NCI-H69 (cell line): ENCODE results near the gene TARS3.

Experiments
- DNase-seq: peaks from one replicate; lab custom pipeline; 2025; lab: John Stamatoyannopoulos, UW

TARS3 gene

GRCh38 chr15:101621961-101622360 is 102.3 kb downstream of the TARS3 start:
- no peak for DNase-seq

DNA sequence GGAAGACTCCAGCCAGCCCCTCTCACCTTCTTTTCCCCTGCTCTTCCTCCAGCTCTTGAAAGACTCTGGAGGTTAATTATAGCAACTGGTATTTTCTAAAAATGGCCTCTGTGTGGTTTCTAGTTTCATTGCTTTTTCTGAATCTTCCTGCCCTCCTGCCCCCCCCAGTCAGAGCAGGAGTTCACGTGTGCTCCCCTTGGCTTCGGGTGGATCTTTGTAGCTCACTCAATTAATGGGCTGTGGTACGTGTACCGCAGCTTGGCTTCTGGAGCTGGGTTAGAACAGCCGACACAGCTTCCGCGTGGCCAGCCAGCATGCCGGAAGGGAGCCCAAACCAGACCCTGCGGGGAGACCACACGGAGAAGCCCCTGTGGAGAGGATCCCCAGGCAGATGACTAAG is 103.6 kb downstream of the TARS3 start:
- DNase-seq: no peak

GRCh38 chr15:101619615-101619865 is 104.7 kb downstream of the TARS3 start:
- DNase-seq: no peak

DNA sequence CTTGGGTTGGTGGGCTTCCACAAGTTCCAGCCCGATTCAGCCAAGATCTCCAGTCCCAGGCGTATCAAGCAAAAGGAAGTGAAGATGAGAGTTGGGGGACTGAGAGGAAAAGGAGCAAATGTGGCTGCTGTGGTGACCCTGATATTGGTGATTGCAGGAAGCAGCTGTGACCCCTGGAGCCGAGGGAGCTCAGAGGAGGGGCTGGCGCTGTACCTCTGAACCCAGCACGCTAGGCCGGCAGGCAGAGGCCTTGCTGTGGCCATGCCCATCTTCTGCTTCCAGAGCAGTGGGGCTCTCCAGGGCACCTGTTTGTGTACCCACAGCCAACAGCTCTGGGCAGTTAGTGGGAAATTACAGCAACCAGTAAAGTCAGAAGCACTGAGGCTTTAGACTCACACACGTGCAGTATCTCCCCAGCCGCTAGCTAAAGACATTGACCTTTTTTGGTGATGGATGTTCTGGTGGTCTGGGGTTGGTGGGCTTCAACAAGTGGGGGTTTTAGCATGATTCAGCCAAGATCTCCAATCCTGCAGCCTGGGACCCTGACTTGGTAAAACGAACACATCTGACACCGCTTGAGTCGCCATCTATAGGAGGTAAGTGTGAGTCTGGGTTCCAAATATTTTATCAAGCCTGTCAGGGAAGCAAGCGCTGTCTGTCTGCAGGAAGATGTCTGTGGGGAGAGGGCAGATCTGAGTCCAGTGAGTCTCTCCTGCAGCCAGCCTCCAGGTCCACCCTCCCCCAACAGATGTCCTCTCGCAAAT is 105.2 kb downstream of the TARS3 start:
- DNase-seq: no peak

DNA sequence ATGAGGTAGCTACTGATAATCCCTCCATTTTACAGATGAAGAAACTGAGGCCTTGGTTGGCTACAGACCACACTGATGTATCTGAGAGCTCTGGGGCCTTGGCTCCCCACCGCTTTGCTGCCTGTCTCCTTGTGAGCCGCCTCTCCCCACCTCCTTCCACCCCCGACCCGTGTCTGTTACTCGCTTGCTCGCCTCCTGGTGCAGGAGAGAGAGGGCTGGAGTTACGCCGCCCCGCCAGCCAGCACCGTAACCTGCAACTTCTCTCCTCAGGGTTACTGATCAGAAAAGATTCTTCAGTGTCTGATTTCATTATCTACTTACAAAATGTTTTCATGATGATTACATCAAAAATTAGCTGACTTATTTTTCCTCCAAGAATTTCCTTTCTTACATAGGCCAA is 106.2 kb downstream of the TARS3 start:
- no peak for DNase-seq

GRCh38 chr15:101617390-101617965 is 106.8 kb downstream of the TARS3 start:
- DNase-seq: no peak

DNA sequence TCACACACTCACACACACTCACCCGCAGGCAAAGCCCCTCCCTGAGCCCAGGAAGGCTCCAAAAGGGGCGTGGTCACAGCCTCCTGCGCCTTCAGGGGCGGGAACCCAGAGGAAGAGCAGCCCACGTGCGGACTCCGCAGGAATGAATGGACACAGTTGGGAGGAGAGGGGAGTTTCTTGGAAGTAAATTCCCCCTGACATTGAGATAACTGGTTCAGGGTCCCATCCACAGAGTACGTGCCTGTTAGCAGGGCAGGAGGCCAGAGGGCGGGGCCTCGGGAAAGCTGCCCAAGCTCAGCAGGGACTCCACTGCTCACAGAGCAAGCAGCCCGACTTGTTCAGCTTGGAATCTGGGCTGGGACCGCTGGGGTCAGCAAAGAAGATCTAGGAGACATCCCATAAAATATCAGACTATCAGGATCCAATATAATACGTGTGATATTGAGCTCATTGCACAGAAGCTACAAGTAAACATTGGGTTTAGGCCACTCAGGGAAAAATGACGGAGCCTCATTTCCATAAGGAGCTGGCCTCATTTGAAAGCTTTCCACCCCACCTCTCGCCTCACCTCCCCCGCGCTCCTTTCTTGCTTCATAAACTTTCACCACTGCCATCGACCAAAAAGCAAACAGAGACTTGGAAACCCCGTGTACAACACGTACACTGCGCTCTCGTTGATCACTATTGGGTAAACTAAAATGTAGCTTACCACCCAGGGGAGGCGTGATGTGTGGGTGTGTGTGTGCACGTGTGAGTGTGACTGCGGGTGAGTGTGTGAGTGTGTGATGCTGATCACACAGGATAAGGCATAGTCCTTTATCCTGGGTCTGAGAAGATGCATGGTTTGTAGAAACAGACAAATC is 108.1 kb downstream of the TARS3 start:
- DNase-seq: peak; percentile 72

GRCh38 chr15:101615414-101615985 is 108.8 kb downstream of the TARS3 start:
- no peak for DNase-seq

DNA sequence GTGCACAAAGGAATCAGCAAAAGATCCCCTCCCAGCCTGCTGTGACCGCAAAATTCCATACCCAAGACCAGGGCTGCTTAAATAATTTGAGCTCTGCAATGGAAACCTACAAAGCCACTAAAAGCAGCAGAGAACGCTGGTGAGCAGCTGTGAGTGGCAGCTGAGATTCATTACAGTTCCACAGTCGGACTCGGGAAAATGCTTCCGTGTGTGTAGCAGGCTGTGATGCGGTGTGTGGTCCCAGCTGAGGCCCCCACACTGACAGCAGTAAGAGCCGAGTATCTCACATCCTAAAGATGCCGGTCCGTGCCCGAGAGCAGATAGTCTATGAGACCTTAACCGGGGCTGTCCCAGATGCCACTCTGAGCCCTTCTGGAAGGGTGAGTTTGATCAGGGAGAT is 109.5 kb downstream of the TARS3 start:
- DNase-seq: no peak

- no peak for DNase-seq
Observed at GRCh38 chr15:101614001-101614585, 110.2 kb downstream of the TARS3 start.

GRCh38 chr15:101613130-101614000 is 110.9 kb downstream of the TARS3 start:
- DNase-seq: peak; percentile 88

- DNase-seq: no peak
Observed at GRCh38 chr15:101612676-101613075, 111.6 kb downstream of the TARS3 start.

- DNase-seq: no peak
Observed at GRCh38 chr15:101611580-101612299, 112.5 kb downstream of the TARS3 start.

- no peak for DNase-seq
Observed at GRCh38 chr15:101611007-101611406, 113.3 kb downstream of the TARS3 start.

- no peak for DNase-seq
Observed at GRCh38 chr15:101610611-101611000, 113.7 kb downstream of the TARS3 start.

GRCh38 chr15:101609742-101610610 is 114.3 kb downstream of the TARS3 start:
- no peak for DNase-seq

DNA sequence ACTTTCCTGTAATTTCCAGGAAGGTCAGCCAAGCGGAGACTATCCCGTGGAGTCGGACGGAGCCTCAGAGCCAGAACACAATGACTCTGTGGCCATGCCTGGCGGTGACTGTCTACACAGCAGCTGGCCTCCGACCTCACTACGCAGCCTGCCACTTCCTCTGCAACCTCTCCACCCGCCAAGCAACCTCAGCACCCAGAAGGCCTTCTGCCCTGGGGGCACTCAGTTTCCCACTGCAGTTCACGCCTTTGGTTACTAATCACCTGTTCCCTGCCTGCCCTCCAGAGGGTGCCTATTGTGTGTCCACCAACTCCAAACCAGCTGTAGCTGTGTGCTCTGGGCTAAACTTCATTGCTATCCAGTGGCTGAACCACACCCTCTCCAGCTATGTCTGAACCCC is 116.1 kb downstream of the TARS3 start:
- peak; percentile 83 for DNase-seq

DNA sequence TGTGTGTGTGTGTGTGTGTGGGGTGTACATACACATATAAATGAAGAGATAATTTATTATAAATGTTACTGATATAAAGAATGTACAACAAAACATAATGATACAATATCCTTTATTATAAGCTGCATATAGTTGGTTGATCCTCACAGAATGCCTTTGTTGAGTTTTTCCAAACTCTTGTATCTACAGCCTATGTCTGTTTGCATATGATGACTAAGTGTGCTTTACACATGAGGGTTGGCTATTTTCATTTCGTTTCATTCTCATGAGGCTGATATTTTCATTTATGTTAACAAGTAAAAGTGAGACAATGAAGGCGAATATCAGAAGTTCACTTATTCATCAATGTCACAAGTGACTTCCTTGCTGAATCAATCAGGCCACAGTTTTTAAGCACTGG is 117.2 kb downstream of the TARS3 start:
- DNase-seq: no peak

- DNase-seq: no peak
Observed at GRCh38 chr15:101604124-101604874, 120.0 kb downstream of the TARS3 start.
